ENCODE measurements around the gene GRID1. TPM values are rescaled to one million over a fixed set of nuclear protein-coding genes. Genes with fewer than 3 reads are reported as not detected.

GRID1 gene
- total RNA-seq, 1 experiment from 2014 or later, result 0.37 TPM

- H3K9me3 Mint-ChIP-seq, result no peaks in the 10 kb centered on the region
- H3K27me3 Mint-ChIP-seq (ENCODE audit: low read depth), result no peaks in the 10 kb centered on the region
- DNase-seq (ENCODE audit: low spot score) (no peak), ATAC-seq (peak; percentile 41; the same call in 1 of the 2 replicates)
- no peak overlapping the region for H3K27ac Mint-ChIP-seq
- ChIA-PET POLR2A (no interaction called here), CTCF (no interaction called here)
- H3K4me1 Mint-ChIP-seq, result no peaks in the 10 kb centered on the region
- no peak overlapping the region for H3K4me3 Mint-ChIP-seq
- TF ChIP-seq ZNF281 (CRISPR knock-in tag; IDR thresholded peaks at IDR 0.05) (no peak), IRF2 (CRISPR knock-in tag; IDR thresholded peaks at IDR 0.05; ENCODE audit: borderline replicate concordance, low read depth) (no peak), MAX (CRISPR knock-in tag; IDR thresholded peaks at IDR 0.05) (no peak), OVOL2 (CRISPR knock-in tag; IDR thresholded peaks at IDR 0.05; ENCODE audit: borderline replicate concordance) (no peak), ZNF425 (CRISPR knock-in tag; conservative IDR thresholded peaks at IDR 0.05) (no peak), ELF4 (CRISPR knock-in tag; IDR thresholded peaks at IDR 0.05; ENCODE audit: low read depth) (no peak), MYBL2 (CRISPR knock-in tag; IDR thresholded peaks at IDR 0.05) (no peak), USF1 (CRISPR knock-in tag; IDR thresholded peaks at IDR 0.05) (no peak), ZNF317 (CRISPR knock-in tag; IDR thresholded peaks at IDR 0.05; ENCODE audit: borderline replicate concordance, low read depth) (no peak), KAT7 (CRISPR knock-in tag; IDR thresholded peaks at IDR 0.05; ENCODE audit: borderline replicate concordance) (no peak), ZNF423 (CRISPR knock-in tag; IDR thresholded peaks at IDR 0.05) (no peak), NR3C1 (CRISPR knock-in tag; conservative IDR thresholded peaks at IDR 0.05; ENCODE audit: low read depth) (no peak), ZNF232 (CRISPR knock-in tag; IDR thresholded peaks at IDR 0.05) (no peak), NFYB (CRISPR knock-in tag; conservative IDR thresholded peaks at IDR 0.05; ENCODE audit: low read depth) (no peak), ZNF396 (CRISPR knock-in tag; IDR thresholded peaks at IDR 0.05; ENCODE audit: borderline replicate concordance) (no peak), STAT6 (CRISPR knock-in tag; conservative IDR thresholded peaks at IDR 0.05; ENCODE audit: low read depth) (no peak)
- no peaks in the 10 kb centered on the region for H3K36me3 Mint-ChIP-seq
These were observed 319.6 kb downstream of the GRID1 start for GRCh38 chr10:86046845-86047460.

GRCh38 chr10:86045896-86046295 is 320.7 kb downstream of the GRID1 start:
- Mint-ChIP-seq H3K27ac (no peak overlapping the region), H3K36me3 (no peaks in the 10 kb centered on the region), H3K4me3 (no peak overlapping the region), H3K9me3 (no peaks in the 10 kb centered on the region), H3K4me1 (no peaks in the 10 kb centered on the region), H3K27me3 (ENCODE audit: low read depth) (no peaks in the 10 kb centered on the region)
- ChIA-PET CTCF (no interaction called here), POLR2A (no interaction called here)
- ATAC-seq, result no peak
- DNase-seq (ENCODE audit: low spot score), result no peak
- TF ChIP-seq ETV6 (CRISPR knock-in tag; IDR thresholded peaks at IDR 0.05) (no peak), AR (CRISPR knock-in tag; IDR thresholded peaks at IDR 0.05) (no peak), ZNF425 (CRISPR knock-in tag; conservative IDR thresholded peaks at IDR 0.05) (no peak), KAT7 (CRISPR knock-in tag; IDR thresholded peaks at IDR 0.05; ENCODE audit: borderline replicate concordance) (no peak), ATF1 (CRISPR knock-in tag; IDR thresholded peaks at IDR 0.05) (no peak), E2F5 (CRISPR knock-in tag; IDR thresholded peaks at IDR 0.05) (no peak)

Measured in WTC11 (cell line).